ENCODE measurements around the gene KIF16B. TPM values are rescaled to one million over a fixed set of nuclear protein-coding genes. Genes with fewer than 3 reads are reported as not detected.

The KIF16B gene
- total and polyA plus RNA-seq, 2 of the 8 experiments (the other 6 are each of a cell fraction or from before 2014, with no cell fraction given): 3.0 to 9.2 TPM

DNA sequence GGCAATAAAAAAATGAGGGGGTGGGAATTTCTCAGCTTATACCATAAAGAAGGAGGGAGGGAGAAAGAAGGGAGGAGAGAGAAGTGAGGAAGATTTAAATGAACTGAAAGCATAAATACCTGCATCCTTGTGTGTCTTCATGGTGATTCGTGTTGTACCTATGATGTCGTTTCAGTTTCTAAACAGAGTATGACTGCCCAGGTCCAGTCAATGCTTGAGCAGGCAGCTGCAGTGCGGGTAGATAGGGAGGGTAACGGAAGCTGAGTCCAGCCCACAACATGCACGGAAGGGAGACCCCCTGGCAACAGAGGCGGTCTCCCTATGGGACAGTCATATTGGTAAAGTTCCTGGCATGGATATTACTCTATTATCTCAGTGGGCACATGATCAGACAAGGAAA lies 184.5 kb downstream of the KIF16B start (continued):
- TF ChIP-seq, protein P1, sequence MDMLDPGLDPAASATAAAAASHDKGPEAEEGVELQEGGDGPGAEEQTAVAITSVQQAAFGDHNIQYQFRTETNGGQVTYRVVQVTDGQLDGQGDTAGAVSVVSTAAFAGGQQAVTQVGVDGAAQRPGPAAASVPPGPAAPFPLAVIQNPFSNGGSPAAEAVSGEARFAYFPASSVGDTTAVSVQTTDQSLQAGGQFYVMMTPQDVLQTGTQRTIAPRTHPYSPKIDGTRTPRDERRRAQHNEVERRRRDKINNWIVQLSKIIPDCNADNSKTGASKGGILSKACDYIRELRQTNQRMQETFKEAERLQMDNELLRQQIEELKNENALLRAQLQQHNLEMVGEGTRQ (IDR thresholded peaks at IDR 0.05; ENCODE audit: low read length): no peak

Data from H1 (cell line).